SK-N-SH (cell line): ENCODE measurements around the gene NUP58.

Experiments used
- CTCF ChIP-seq: fragments of 200-600 bp; sonication (generic); IDR thresholded peaks from 2 replicates; pipeline ENCODE4 v1.6.1; 2017; ENCODE audit warnings: antibody characterized with exemption, mild to moderate bottlenecking, moderate library complexity
- EP300 ChIP-seq, 2 experiments: IDR thresholded peaks; 2 replicates each; pipeline versions ENCODE4 v1.4.0 to v1.6.1; 2012; ENCODE audit warnings: borderline replicate concordance in 1 of 2, low read depth in 1 of 2, low read length in 1 of 2
- JUND ChIP-seq: IDR thresholded peaks from 2 replicates; pipeline ENCODE4 v1.4.0; 2012
- MAX ChIP-seq: IDR thresholded peaks from 2 replicates; pipeline ENCODE4 v1.4.0; 2012; ENCODE audit warnings: low read depth
- NFIC ChIP-seq: IDR thresholded peaks from 2 replicates; pipeline ENCODE4 v1.4.0; 2012; ENCODE audit warnings: borderline replicate concordance
- PBX3 ChIP-seq: IDR thresholded peaks from 2 replicates; pipeline ENCODE4; 2012
- POLR2AphosphoS5 ChIP-seq: IDR thresholded peaks from 2 replicates; pipeline ENCODE4 v1.6.1; 2012; ENCODE audit warnings: low read depth, low read length
- RAD21 ChIP-seq: IDR thresholded peaks from 2 replicates; pipeline ENCODE4 v1.6.1; 2012; ENCODE audit warnings: mild to moderate bottlenecking, low read length
- RCOR1 ChIP-seq: fragments of 150-350 bp; IDR thresholded peaks from 2 replicates; pipeline ENCODE4 v1.6.1; 2017; ENCODE audit warnings: antibody characterized with exemption, low read length
- REST ChIP-seq: IDR thresholded peaks from 2 replicates; pipeline ENCODE4 v1.6.1; 2012; ENCODE audit warnings: mild to moderate bottlenecking, low read depth, low read length, moderate library complexity
- RFX5 ChIP-seq: IDR thresholded peaks from 2 replicates; pipeline ENCODE4 v1.6.1; 2012; ENCODE audit warnings: mild to moderate bottlenecking, improper control_type of control experiment, low read length
- RXRA ChIP-seq: IDR thresholded peaks from 2 replicates; pipeline ENCODE4 v1.4.0; 2012; ENCODE audit warnings: low read depth, mild to moderate bottlenecking, borderline replicate concordance
- SMC3 ChIP-seq: IDR thresholded peaks from 2 replicates; pipeline ENCODE4 v1.6.1; 2012; ENCODE audit warnings: low read depth, low read length, improper control_type of control experiment
- USF1 ChIP-seq: IDR thresholded peaks from 2 replicates; pipeline ENCODE4 v1.4.0; 2012; ENCODE audit warnings: low read depth, borderline replicate concordance

- TF ChIP-seq RAD21: no peak
- TF ChIP-seq CTCF: no peak
- TF ChIP-seq EP300 (IDR thresholded peaks at IDR 0.05; ENCODE audit: borderline replicate concordance in 1 of 2, low read depth in 1 of 2, low read length in 1 of 2): no peak
- no peak for TF ChIP-seq RXRA
- TF ChIP-seq RFX5: no peak
- no peak for TF ChIP-seq MAX
- no peak for TF ChIP-seq REST
- TF ChIP-seq RCOR1: no peak
- no peak for TF ChIP-seq PBX3
- TF ChIP-seq SMC3: no peak
- TF ChIP-seq NFIC: no peak
- no peak for TF ChIP-seq USF1
- TF ChIP-seq POLR2AphosphoS5: no peak
- no peak for TF ChIP-seq JUND
Observed at GRCh38 chr13:25276748-25277147, 24.7 kb upstream of the NUP58 start.
